Ishikawa (cell line): ENCODE measurements around the gene BTG2.

Experiments used
- CEBPB ChIP-seq: IDR thresholded peaks from 2 replicates; pipeline ENCODE4 v1.6.1; 2012
- CREB1 ChIP-seq: IDR thresholded peaks from 2 replicates; pipeline ENCODE4 v1.6.1; 2012; ENCODE audit warnings: low read depth
- EGR1 ChIP-seq: IDR thresholded peaks from 2 replicates; pipeline ENCODE4 v1.6.1; 2012
- EP300 ChIP-seq: IDR thresholded peaks from 2 replicates; pipeline ENCODE4 v1.6.1; 2012; ENCODE audit warnings: borderline replicate concordance
- MAX ChIP-seq: IDR thresholded peaks from 2 replicates; pipeline ENCODE4 v1.6.1; 2012
- NFIC ChIP-seq: IDR thresholded peaks from 2 replicates; pipeline ENCODE4 v1.6.1; 2012
- RAD21 ChIP-seq: IDR thresholded peaks from 2 replicates; pipeline ENCODE4 v1.6.1; 2012; ENCODE audit warnings: low read depth
- REST ChIP-seq: IDR thresholded peaks from 2 replicates; pipeline ENCODE4 v1.6.1; 2012; ENCODE audit warnings: low read depth, mild to moderate bottlenecking
- TAF1 ChIP-seq: IDR thresholded peaks from 2 replicates; pipeline ENCODE4 v1.6.1; 2012; ENCODE audit warnings: low read depth, mild to moderate bottlenecking
- USF1 ChIP-seq: IDR thresholded peaks from 2 replicates; pipeline ENCODE4 v1.6.1; 2012
- YY1 ChIP-seq: IDR thresholded peaks from 2 replicates; pipeline ENCODE4 v1.6.1; 2012; ENCODE audit warnings: low read depth
- ZBTB7A ChIP-seq: IDR thresholded peaks from 2 replicates; pipeline ENCODE4 v1.6.1; 2012; ENCODE audit warnings: low read depth

GRCh38 chr1:203346769-203347102, 41.4 kb downstream of the BTG2 start:
- TF ChIP-seq NFIC (no peak), ZBTB7A (no peak), EP300 (no peak), MAX (no peak), TAF1 (no peak), RAD21 (no peak), REST (no peak), YY1 (no peak), USF1 (no peak), EGR1 (no peak), CEBPB (no peak), CREB1 (no peak)
